ENCODE measurements around the gene MAP3K8.
A peak's percentile ranks its signal among the peaks of the same experiment; 100 is the strongest.

- TF ChIP-seq TAF1 (IDR thresholded peaks at IDR 0.05; ENCODE audit: borderline replicate concordance, low read depth, low read length) (0 out of 2 replicates have a peak, but pooled peaks have one; percentile 23), POLR2AphosphoS5 (IDR thresholded peaks at IDR 0.05; ENCODE audit: low read depth, low read length) (no peak)
Observed at GRCh38 chr10:30456266-30456665, 22.3 kb downstream of the MAP3K8 start.
